CD8-positive, alpha-beta memory T cell (primary cell): ENCODE measurements around the gene APBA2. TPM values are rescaled to one million over a fixed set of nuclear protein-coding genes. Genes with fewer than 3 reads are reported as not detected.

ENCODE experiments used
- CTCF ChIA-PET: fragments of 350-600 bp; sonication (Branson Sonifier 250); formaldehyde crosslinking; loops from one replicate; lab custom pipeline; 2021; ENCODE audit warnings: antibody characterized with exemption; lab: Charles Lee
- POLR2A ChIA-PET: fragments of 350-600 bp; sonication (Branson Sonifier 250); formaldehyde crosslinking; loops from one replicate; lab custom pipeline; 2021; ENCODE audit warnings: antibody characterized with exemption; lab: Charles Lee
- DNase-seq, 5 donors: peaks; one replicate each; pipeline versions ENCODE4 v3.0.0 to v3.0.0-alpha.2; 2020 to 2022; ENCODE audit warnings: mixed read lengths in 1 of 5
- H3K27ac ChIP-seq: one replicate; pipeline ENCODE4 v1.7.0; 2013; ENCODE audit warnings: low read depth, mild to moderate bottlenecking, low read length, moderate library complexity
- H3K27me3 ChIP-seq: 2 replicates; pipeline ENCODE4 v1.7.0; 2013; ENCODE audit warnings: low read length, mild to moderate bottlenecking; ENCODE audit not compliant: insufficient read depth, poor library complexity, severe bottlenecking
- H3K36me3 ChIP-seq: 2 replicates; pipeline ENCODE4 v1.7.0; 2013; ENCODE audit warnings: mild to moderate bottlenecking, low read length, moderate library complexity; ENCODE audit not compliant: insufficient read depth
- H3K4me1 ChIP-seq: 2 replicates; pipeline ENCODE4 v1.7.0; 2013; ENCODE audit warnings: mild to moderate bottlenecking, low read length, moderate library complexity; ENCODE audit not compliant: insufficient read depth
- H3K4me3 ChIP-seq: 2 replicates; pipeline ENCODE4 v1.7.0; 2013; ENCODE audit warnings: mild to moderate bottlenecking, low read length
- H3K9me3 ChIP-seq: 2 replicates; pipeline ENCODE4 v1.7.0; 2013; ENCODE audit warnings: mild to moderate bottlenecking, low read length
- H3K27ac Mint-ChIP-seq, 8 donors: one replicate each; pipeline ENCODE4 v1.8.0; 2020 to 2021; ENCODE audit warnings: mixed read lengths in 8 of 8, mild to moderate bottlenecking in 6 of 8, inconsistent platforms in 3 of 8, moderate library complexity in 3 of 8
- H3K27me3 Mint-ChIP-seq, 2 donors: one replicate each; pipeline ENCODE4 v1.8.0; 2020 to 2021; ENCODE audit warnings: mixed read lengths in 2 of 2, mild to moderate bottlenecking in 1 of 2, moderate library complexity in 1 of 2
- H3K36me3 Mint-ChIP-seq, 3 donors: one replicate each; pipeline ENCODE4 v1.8.0; 2020 to 2021; ENCODE audit warnings: mixed read lengths in 3 of 3, inconsistent platforms in 1 of 3, mild to moderate bottlenecking in 1 of 3
- H3K4me1 Mint-ChIP-seq, 3 donors: one replicate each; pipeline ENCODE4 v1.8.0; 2020 to 2021; ENCODE audit warnings: mixed read lengths in 3 of 3, inconsistent platforms in 1 of 3, mild to moderate bottlenecking in 1 of 3
- H3K4me3 Mint-ChIP-seq, 7 donors: one replicate each; pipeline ENCODE4 v1.8.0; 2020 to 2021; ENCODE audit warnings: mixed read lengths in 7 of 7, mild to moderate bottlenecking in 6 of 7, moderate library complexity in 4 of 7, inconsistent platforms in 2 of 7
- H3K9me3 Mint-ChIP-seq, 5 donors: one replicate each; pipeline ENCODE4 v1.8.0; 2020 to 2022; ENCODE audit warnings: mixed read lengths in 5 of 5, mild to moderate bottlenecking in 3 of 5, moderate library complexity in 2 of 5, inconsistent platforms in 1 of 5
- polyA plus RNA-seq: library from polyadenylated mRNA; unstranded; fragments of 300-500 nt; fragmentation: Illumina TruSeq; gene quantifications from one replicate; pipeline ENCODE4 v1.2.3, GENCODE V29; 2021
- total RNA-seq, 2 experiments: library from RNA; stranded (reverse); gene quantifications; one replicate each; pipeline ENCODE4 v1.2.3, GENCODE V29; 2021

Gene APBA2
- total and polyA plus RNA-seq, 3 experiments from 2014 or later, result 15.7 to 38.8 (median 18.0) TPM

- ChIA-PET POLR2A (no interaction called here), CTCF (interaction anchor here (1.3 to 1.8 kb wide), 2 partner anchors 8 to 84 kb away, joined by 3 to 4 read pairs; no protein-coding TSS in a partner anchor)
- Mint-ChIP-seq H3K4me1 (peaks cover 46 to 81% (median 51%) of the 10 kb centered on the region in 3 donors), H3K27me3 (peaks cover 0 to 1% of the 10 kb centered on the region in 2 donors), H3K9me3 (no peaks in the 10 kb centered on the region), H3K36me3 (peaks cover 0 to 7% (median 2%) of the 10 kb centered on the region in 3 donors), H3K27ac (peak overlapping the region in 7 of 8 donors; percentile 86 to 95 (median 91)), H3K4me3 (peak overlapping the region in 4 of 7 donors; percentile 65 to 85 (median 70))
- no peak for DNase-seq
- Histone ChIP-seq H3K4me3 (no peak overlapping the region), H3K9me3 (no peaks in the 10 kb centered on the region), H3K4me1 (peaks cover 55% of the 10 kb centered on the region), H3K27ac (no peak overlapping the region), H3K36me3 (no peaks in the 10 kb centered on the region), H3K27me3 (no peaks in the 10 kb centered on the region)
Measured at GRCh38 chr15:28891588-28891987, 5.8 kb downstream of the APBA2 start.

- Histone ChIP-seq H3K27ac (no peak overlapping the region), H3K9me3 (no peaks in the 10 kb centered on the region), H3K36me3 (no peaks in the 10 kb centered on the region), H3K27me3 (no peaks in the 10 kb centered on the region), H3K4me1 (peaks cover 44% of the 10 kb centered on the region), H3K4me3 (no peak overlapping the region)
- H3K36me3 Mint-ChIP-seq, result peaks cover 0 to 8% (median 5%) of the 10 kb centered on the region in 3 donors
- H3K9me3 Mint-ChIP-seq, result no peaks in the 10 kb centered on the region
- peaks cover 0 to 1% of the 10 kb centered on the region in 2 donors for H3K27me3 Mint-ChIP-seq
- ChIA-PET CTCF (no interaction called here), POLR2A (no interaction called here)
- H3K27ac Mint-ChIP-seq, result peak overlapping the region in 3 of 8 donors; percentile 53 to 61 (median 54)
- peaks cover 45 to 79% (median 53%) of the 10 kb centered on the region in 3 donors for H3K4me1 Mint-ChIP-seq
- no peak overlapping the region for H3K4me3 Mint-ChIP-seq
- DNase-seq, result no peak
Measured at GRCh38 chr15:28892789-28893610, 7.2 kb downstream of the APBA2 start.

- peaks cover 0 to 9% (median 4%) of the 10 kb centered on the region in 3 donors for H3K36me3 Mint-ChIP-seq
- H3K4me1 Mint-ChIP-seq, result peaks cover 35 to 79% (median 57%) of the 10 kb centered on the region in 3 donors
- H3K36me3 ChIP-seq, result no peaks in the 10 kb centered on the region
- H3K27me3 ChIP-seq, result no peaks in the 10 kb centered on the region
- H3K27me3 Mint-ChIP-seq, result peaks cover 0 to 1% of the 10 kb centered on the region in 2 donors
- peaks cover 27% of the 10 kb centered on the region for H3K4me1 ChIP-seq
- H3K9me3 ChIP-seq, result no peaks in the 10 kb centered on the region
- H3K4me3 ChIP-seq, result no peak overlapping the region
- no peak overlapping the region for H3K27ac ChIP-seq
- ChIA-PET CTCF (no interaction called here), POLR2A (no interaction called here)
- no peak overlapping the region for H3K27ac Mint-ChIP-seq
- no peaks in the 10 kb centered on the region for H3K9me3 Mint-ChIP-seq
- no peak for DNase-seq
- H3K4me3 Mint-ChIP-seq, result no peak overlapping the region
Measured at GRCh38 chr15:28894631-28895030, 8.9 kb downstream of the APBA2 start.

- Mint-ChIP-seq H3K36me3 (peaks cover 0 to 9% (median 3%) of the 10 kb centered on the region in 3 donors), H3K4me1 (peaks cover 29 to 79% (median 54%) of the 10 kb centered on the region in 3 donors), H3K9me3 (no peaks in the 10 kb centered on the region), H3K4me3 (no peak overlapping the region), H3K27me3 (peaks cover 0 to 1% of the 10 kb centered on the region in 2 donors), H3K27ac (no peak overlapping the region)
- POLR2A ChIA-PET, result no interaction called here
- no peaks in the 10 kb centered on the region for H3K9me3 ChIP-seq
- H3K4me3 ChIP-seq, result no peak overlapping the region
- CTCF ChIA-PET, result no interaction called here
- no peaks in the 10 kb centered on the region for H3K36me3 ChIP-seq
- no peaks in the 10 kb centered on the region for H3K27me3 ChIP-seq
- no peak overlapping the region for H3K27ac ChIP-seq
- peaks cover 22% of the 10 kb centered on the region for H3K4me1 ChIP-seq
- DNase-seq, result no peak
Measured at GRCh38 chr15:28895146-28895545, 9.4 kb downstream of the APBA2 start.

- peak overlapping the region in 2 of 8 donors; percentile 54 to 64 for H3K27ac Mint-ChIP-seq
- Histone ChIP-seq H3K36me3 (no peaks in the 10 kb centered on the region), H3K4me3 (no peak overlapping the region), H3K4me1 (peaks cover 18% of the 10 kb centered on the region), H3K27me3 (no peaks in the 10 kb centered on the region), H3K9me3 (no peaks in the 10 kb centered on the region), H3K27ac (no peak overlapping the region)
- ChIA-PET CTCF (interaction anchor here (0.9 kb wide), 1 partner anchor 185 kb away, joined by 3 read pairs; no protein-coding TSS in a partner anchor), POLR2A (no interaction called here)
- H3K36me3 Mint-ChIP-seq, result peaks cover 0 to 9% (median 3%) of the 10 kb centered on the region in 3 donors
- DNase-seq, result no peak
- no peaks in the 10 kb centered on the region for H3K9me3 Mint-ChIP-seq
- no peak overlapping the region for H3K4me3 Mint-ChIP-seq
- peaks cover 27 to 79% (median 50%) of the 10 kb centered on the region in 3 donors for H3K4me1 Mint-ChIP-seq
- H3K27me3 Mint-ChIP-seq, result peaks cover 0 to 1% of the 10 kb centered on the region in 2 donors
Measured at GRCh38 chr15:28895566-28895965, 9.8 kb downstream of the APBA2 start.

- no peaks in the 10 kb centered on the region for H3K9me3 ChIP-seq
- peak overlapping the region in 1 of 8 donors; percentile 36 for H3K27ac Mint-ChIP-seq
- H3K27ac ChIP-seq, result no peak overlapping the region
- no peak for DNase-seq
- peaks cover 0 to 9% (median 3%) of the 10 kb centered on the region in 3 donors for H3K36me3 Mint-ChIP-seq
- H3K27me3 Mint-ChIP-seq, result peaks cover 0 to 1% of the 10 kb centered on the region in 2 donors
- ChIA-PET POLR2A (no interaction called here), CTCF (no interaction called here)
- no peak overlapping the region for H3K4me3 ChIP-seq
- no peaks in the 10 kb centered on the region for H3K36me3 ChIP-seq
- peaks cover 6% of the 10 kb centered on the region for H3K4me1 ChIP-seq
- H3K4me3 Mint-ChIP-seq, result no peak overlapping the region
- H3K9me3 Mint-ChIP-seq, result no peaks in the 10 kb centered on the region
- no peaks in the 10 kb centered on the region for H3K27me3 ChIP-seq
- peaks cover 20 to 77% (median 38%) of the 10 kb centered on the region in 3 donors for H3K4me1 Mint-ChIP-seq
Measured at GRCh38 chr15:28896951-28897350, 11.2 kb downstream of the APBA2 start.

GRCh38 chr15:28897861-28898585, 12.2 kb downstream of the APBA2 start:
- no peaks in the 10 kb centered on the region for H3K36me3 ChIP-seq
- H3K9me3 ChIP-seq, result no peaks in the 10 kb centered on the region
- H3K4me3 ChIP-seq, result no peak overlapping the region
- no peaks in the 10 kb centered on the region for H3K27me3 ChIP-seq
- Mint-ChIP-seq H3K27ac (peak overlapping the region in 3 of 8 donors; percentile 3 to 49 (median 30)), H3K36me3 (peaks cover 0 to 9% (median 3%) of the 10 kb centered on the region in 3 donors), H3K4me1 (peaks cover 18 to 78% (median 38%) of the 10 kb centered on the region in 3 donors), H3K9me3 (no peaks in the 10 kb centered on the region), H3K27me3 (peaks cover 0 to 1% of the 10 kb centered on the region in 2 donors), H3K4me3 (no peak overlapping the region)
- ChIA-PET CTCF (interaction anchor here (0.7 kb wide), 1 partner anchor 77 kb away, joined by 3 read pairs; no protein-coding TSS in a partner anchor), POLR2A (interaction anchor here (0.6 kb wide), 2 partner anchors 19 to 20 kb away, joined by 3 to 4 read pairs; no protein-coding TSS in a partner anchor)
- no peak for DNase-seq
- H3K27ac ChIP-seq, result no peak overlapping the region
- peaks cover 3% of the 10 kb centered on the region for H3K4me1 ChIP-seq
